ENCODE results near the gene KLF7.

DNA sequence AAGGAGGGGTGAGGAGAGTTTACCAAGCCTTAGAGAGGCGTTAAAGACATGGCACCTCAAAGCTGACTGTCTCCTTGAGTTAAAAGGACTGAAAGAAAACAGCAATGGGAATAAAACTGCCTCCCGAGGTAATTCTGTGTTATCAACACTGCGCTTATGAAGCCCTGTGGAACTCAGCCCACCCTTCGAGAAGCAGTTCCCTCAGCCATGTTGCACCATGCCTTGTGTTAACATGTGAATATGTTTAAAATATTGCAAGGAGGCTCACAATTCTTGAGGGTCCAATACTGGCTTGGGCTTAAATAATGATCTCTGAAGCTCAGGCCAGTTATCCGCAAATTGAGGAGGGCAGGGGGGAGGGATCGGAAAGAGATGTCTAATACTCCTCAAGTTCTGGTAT lies 14.7 kb downstream of the KLF7 start:
- TF ChIP-seq ZNF70 (CRISPR knock-in tag; IDR thresholded peaks at IDR 0.05) (no peak), ZFP3 (CRISPR knock-in tag; IDR thresholded peaks at IDR 0.05) (no peak), GLIS3 (CRISPR knock-in tag; IDR thresholded peaks at IDR 0.05) (no peak), ARNTL (CRISPR knock-in tag; IDR thresholded peaks at IDR 0.05; ENCODE audit: borderline replicate concordance, low read depth) (no peak), ESRRG (CRISPR knock-in tag; IDR thresholded peaks at IDR 0.05) (no peak), SNAI2 (CRISPR knock-in tag; IDR thresholded peaks at IDR 0.05) (no peak), ZFP30 (CRISPR knock-in tag; IDR thresholded peaks at IDR 0.05) (no peak), ZNF565 (CRISPR knock-in tag; conservative IDR thresholded peaks at IDR 0.05; ENCODE audit: low read depth) (no peak)
- TF ChIP-seq, protein P1, sequence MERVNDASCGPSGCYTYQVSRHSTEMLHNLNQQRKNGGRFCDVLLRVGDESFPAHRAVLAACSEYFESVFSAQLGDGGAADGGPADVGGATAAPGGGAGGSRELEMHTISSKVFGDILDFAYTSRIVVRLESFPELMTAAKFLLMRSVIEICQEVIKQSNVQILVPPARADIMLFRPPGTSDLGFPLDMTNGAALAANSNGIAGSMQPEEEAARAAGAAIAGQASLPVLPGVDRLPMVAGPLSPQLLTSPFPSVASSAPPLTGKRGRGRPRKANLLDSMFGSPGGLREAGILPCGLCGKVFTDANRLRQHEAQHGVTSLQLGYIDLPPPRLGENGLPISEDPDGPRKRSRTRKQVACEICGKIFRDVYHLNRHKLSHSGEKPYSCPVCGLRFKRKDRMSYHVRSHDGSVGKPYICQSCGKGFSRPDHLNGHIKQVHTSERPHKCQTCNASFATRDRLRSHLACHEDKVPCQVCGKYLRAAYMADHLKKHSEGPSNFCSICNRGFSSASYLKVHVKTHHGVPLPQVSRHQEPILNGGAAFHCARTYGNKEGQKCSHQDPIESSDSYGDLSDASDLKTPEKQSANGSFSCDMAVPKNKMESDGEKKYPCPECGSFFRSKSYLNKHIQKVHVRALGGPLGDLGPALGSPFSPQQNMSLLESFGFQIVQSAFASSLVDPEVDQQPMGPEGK (CRISPR knock-in tag; IDR thresholded peaks at IDR 0.05; ENCODE audit: borderline replicate concordance): no peak
- TF ChIP-seq, protein P2, sequence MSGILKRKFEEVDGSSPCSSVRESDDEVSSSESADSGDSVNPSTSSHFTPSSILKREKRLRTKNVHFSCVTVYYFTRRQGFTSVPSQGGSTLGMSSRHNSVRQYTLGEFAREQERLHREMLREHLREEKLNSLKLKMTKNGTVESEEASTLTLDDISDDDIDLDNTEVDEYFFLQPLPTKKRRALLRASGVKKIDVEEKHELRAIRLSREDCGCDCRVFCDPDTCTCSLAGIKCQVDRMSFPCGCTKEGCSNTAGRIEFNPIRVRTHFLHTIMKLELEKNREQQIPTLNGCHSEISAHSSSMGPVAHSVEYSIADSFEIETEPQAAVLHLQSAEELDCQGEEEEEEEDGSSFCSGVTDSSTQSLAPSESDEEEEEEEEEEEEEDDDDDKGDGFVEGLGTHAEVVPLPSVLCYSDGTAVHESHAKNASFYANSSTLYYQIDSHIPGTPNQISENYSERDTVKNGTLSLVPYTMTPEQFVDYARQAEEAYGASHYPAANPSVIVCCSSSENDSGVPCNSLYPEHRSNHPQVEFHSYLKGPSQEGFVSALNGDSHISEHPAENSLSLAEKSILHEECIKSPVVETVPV (CRISPR knock-in tag; IDR thresholded peaks at IDR 0.05): no peak
- TF ChIP-seq, protein P3, sequence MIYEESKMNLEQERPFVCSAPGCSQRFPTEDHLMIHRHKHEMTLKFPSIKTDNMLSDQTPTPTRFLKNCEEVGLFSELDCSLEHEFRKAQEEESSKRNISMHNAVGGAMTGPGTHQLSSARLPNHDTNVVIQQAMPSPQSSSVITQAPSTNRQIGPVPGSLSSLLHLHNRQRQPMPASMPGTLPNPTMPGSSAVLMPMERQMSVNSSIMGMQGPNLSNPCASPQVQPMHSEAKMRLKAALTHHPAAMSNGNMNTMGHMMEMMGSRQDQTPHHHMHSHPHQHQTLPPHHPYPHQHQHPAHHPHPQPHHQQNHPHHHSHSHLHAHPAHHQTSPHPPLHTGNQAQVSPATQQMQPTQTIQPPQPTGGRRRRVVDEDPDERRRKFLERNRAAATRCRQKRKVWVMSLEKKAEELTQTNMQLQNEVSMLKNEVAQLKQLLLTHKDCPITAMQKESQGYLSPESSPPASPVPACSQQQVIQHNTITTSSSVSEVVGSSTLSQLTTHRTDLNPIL (CRISPR knock-in tag; IDR thresholded peaks at IDR 0.05; ENCODE audit: low read depth): no peak
